Measurements from ENCODE around the gene TNNT1. TPM values are rescaled to one million over a fixed set of nuclear protein-coding genes. Genes with fewer than 3 reads are reported as not detected.

Gene TNNT1
- total RNA-seq, 1 donor from 2014 or later, result 1.2 TPM

GRCh38 chr19:55106591-55106990 is 42.4 kb downstream of the TNNT1 start:
- H3K9me3 ChIP-seq, result no peaks in the 10 kb centered on the region
- no peak for ATAC-seq
- H3K4me3 ChIP-seq, result no peak overlapping the region
- TF ChIP-seq CTCF (IDR thresholded peaks at IDR 0.05), result no peak
- no peak for DNase-seq
- H3K36me3 ChIP-seq, result peaks cover 30% of the 10 kb centered on the region
- H3K27ac ChIP-seq, result no peak overlapping the region
- H3K4me1 ChIP-seq, result no peaks in the 10 kb centered on the region
- intact Hi-C loops (cut with DNase I), result no loop called here
- H3K27me3 ChIP-seq, result no peaks in the 10 kb centered on the region

GRCh38 chr19:55105237-55105636 is 43.8 kb downstream of the TNNT1 start:
- no peaks in the 10 kb centered on the region for H3K27me3 ChIP-seq
- intact Hi-C loops (cut with DNase I), result no loop called here
- H3K36me3 ChIP-seq, result peaks cover 44% of the 10 kb centered on the region
- no peak for TF ChIP-seq CTCF (IDR thresholded peaks at IDR 0.05)
- H3K4me1 ChIP-seq, result no peaks in the 10 kb centered on the region
- H3K27ac ChIP-seq, result no peak overlapping the region
- ATAC-seq (no peak), DNase-seq (no peak)
- no peaks in the 10 kb centered on the region for H3K9me3 ChIP-seq
- no peak overlapping the region for H3K4me3 ChIP-seq

GRCh38 chr19:55103190-55103589 is 45.8 kb downstream of the TNNT1 start:
- Histone ChIP-seq H3K9me3 (no peaks in the 10 kb centered on the region), H3K27ac (no peak overlapping the region), H3K4me1 (peaks cover 4% of the 10 kb centered on the region), H3K4me3 (no peak overlapping the region), H3K27me3 (no peaks in the 10 kb centered on the region), H3K36me3 (peaks cover 34% of the 10 kb centered on the region)
- ATAC-seq, result no peak
- TF ChIP-seq CTCF (IDR thresholded peaks at IDR 0.05), result no peak
- DNase-seq, result no peak
- intact Hi-C loops (cut with DNase I), result no loop called here

- no peak overlapping the region for H3K27ac ChIP-seq
- intact Hi-C loops (cut with DNase I), result no loop called here
- H3K27me3 ChIP-seq, result no peaks in the 10 kb centered on the region
- H3K4me3 ChIP-seq, result no peak overlapping the region
- ATAC-seq (no peak), DNase-seq (no peak)
- peaks cover 5% of the 10 kb centered on the region for H3K4me1 ChIP-seq
- H3K9me3 ChIP-seq, result no peaks in the 10 kb centered on the region
- peaks cover 34% of the 10 kb centered on the region for H3K36me3 ChIP-seq
- TF ChIP-seq CTCF (IDR thresholded peaks at IDR 0.05), result no peak
Measured at GRCh38 chr19:55101261-55101660, 47.7 kb downstream of the TNNT1 start.

GRCh38 chr19:55099557-55100506 is 49.2 kb downstream of the TNNT1 start:
- intact Hi-C loops (cut with DNase I), result no loop called here
- no peak for ATAC-seq

More at GRCh38 chr19:55099557-55100506, 49.2 kb downstream of the TNNT1 start:
- no peaks in the 10 kb centered on the region for H3K9me3 ChIP-seq
- H3K4me1 ChIP-seq, result peaks cover 5% of the 10 kb centered on the region
- no peak for DNase-seq
- peak; percentile 8 for TF ChIP-seq CTCF (IDR thresholded peaks at IDR 0.05)
- H3K36me3 ChIP-seq, result peaks cover 41% of the 10 kb centered on the region
- H3K4me3 ChIP-seq, result no peak overlapping the region
- H3K27me3 ChIP-seq, result no peaks in the 10 kb centered on the region
- no peak overlapping the region for H3K27ac ChIP-seq
